HG03139 (cell line): ENCODE data around the gene ZNF783.
"Not testable (repeated sequence)": the region's sequence is repeated elsewhere in the genome, so short reads cannot be mapped to it uniquely, and the experiment has no call there.

Experiments
- ATAC-seq: cut with Tn5 transposase; IDR thresholded peaks from one replicate; pipeline ENCODE4 v1.9.1; 2021; ENCODE audit not compliant: unreplicated experiment

Gene ZNF783

GRCh38 chr7:149329265-149329664 is 67.3 kb downstream of the ZNF783 start:
- no peak for ATAC-seq

GRCh38 chr7:149329766-149330334 is 67.9 kb downstream of the ZNF783 start:
- ATAC-seq, result no peak

DNA sequence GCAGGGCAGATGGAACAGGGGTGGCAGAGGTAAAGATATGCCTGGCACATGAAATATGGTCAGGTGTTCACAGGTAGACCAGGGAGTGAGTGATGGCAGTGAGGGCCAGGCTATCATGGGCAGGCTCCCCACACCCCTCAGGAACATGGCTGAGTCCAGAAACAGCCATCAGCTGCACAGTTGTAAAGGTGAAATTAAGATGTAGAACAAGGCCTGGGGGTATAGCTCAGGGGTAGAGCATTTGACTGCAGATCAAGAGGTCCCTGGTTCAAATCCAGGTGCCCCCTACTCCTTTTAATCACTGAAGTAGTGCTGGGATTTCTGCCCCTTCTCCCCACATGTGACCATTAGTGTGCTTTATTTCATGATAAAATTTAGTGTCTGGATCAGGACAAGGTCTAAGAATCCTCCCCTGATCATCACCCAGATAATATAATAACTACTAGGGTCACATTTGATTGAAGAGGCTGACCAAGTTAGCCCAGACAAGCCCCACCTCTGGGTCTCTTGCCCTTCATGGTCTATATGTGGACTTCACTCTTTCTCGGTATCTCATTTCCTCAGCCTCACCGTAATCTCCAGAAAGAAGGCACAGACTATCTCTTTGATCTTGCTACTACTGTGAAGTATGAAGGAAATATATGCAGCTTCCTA is 69.0 kb downstream of the ZNF783 start:
- ATAC-seq, result no peak

DNA sequence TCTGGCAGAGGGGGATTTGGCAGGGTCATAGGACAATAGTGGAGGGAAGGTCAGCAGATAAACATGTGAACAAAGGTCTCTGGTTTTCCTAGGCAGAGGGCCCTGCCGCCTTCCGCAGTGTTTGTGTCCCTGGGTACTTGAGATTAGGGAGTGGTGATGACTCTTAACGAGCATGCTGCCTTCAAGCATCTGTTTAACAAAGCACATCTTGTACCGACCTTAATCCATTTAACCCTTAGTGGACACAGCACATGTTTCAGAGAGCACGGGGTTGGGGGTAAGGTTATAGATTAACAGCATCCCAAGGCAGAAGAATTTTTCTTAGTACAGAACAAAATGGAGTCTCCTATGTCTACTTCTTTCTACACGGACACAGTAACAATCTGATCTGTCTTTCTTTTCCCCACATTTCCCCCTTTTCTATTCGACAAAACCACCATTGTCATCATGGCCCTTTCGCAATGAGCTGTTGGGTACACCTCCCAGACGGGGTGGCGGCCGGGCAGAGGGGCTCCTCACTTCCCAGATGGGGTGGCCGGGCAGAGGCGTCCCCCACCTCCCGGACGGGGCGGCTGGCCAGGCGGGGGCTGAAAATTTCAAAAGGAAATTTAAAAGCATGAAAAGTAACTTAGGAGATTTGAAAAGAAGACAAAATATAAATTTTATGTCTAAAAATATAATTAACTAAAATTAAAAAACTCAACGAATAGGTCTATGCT is 70.8 kb downstream of the ZNF783 start:
- ATAC-seq, result not testable (repeated sequence)

DNA sequence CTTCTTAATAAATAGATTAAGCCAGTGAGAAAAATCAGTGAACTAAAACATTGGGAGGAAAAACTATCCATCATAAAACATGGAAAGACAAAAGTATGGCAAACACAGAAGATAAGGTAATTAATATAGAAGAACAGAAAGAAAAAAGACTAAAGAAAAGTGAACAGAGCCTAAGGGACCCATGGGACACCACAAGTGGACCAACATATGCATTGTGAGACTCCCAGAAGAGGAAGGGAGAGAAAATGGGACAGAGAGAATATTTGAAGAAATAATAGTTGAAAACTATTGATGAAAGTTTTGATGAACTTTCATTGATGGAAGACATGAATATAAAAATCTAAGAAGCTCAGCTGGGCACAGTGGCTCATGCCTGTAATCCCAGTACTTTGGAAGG is 71.3 kb downstream of the ZNF783 start:
- ATAC-seq, result no peak

DNA sequence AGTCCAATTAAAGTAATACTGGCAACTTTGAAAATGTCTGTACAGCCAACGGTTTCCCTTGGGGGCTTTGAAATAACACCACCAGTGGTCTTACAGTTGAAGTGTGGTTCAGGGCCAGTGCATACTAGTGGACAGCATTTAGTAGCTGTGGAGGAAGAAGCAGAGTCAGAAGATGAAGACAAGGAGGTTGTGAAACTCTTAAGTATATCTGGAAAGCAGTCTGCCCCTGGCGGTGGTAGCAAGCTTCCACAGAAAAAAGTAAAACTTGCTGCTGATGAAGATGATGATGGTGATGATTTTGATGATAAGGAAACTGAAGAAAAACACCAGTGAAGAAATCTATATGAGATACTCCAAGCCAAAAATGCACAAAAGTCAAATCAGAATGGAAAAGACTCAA is 72.2 kb downstream of the ZNF783 start:
- ATAC-seq, result no peak
